Common myeloid progenitor, CD34-positive (primary cell): ENCODE measurements around the gene CRYGN.

ENCODE experiments used
- CTCF ChIA-PET: fragments of 350-600 bp; sonication (Branson Sonifier 250); formaldehyde crosslinking; loops from one replicate; lab custom pipeline; 2021; ENCODE audit warnings: antibody characterized with exemption; lab: Charles Lee
- POLR2A ChIA-PET: fragments of 350-600 bp; sonication (Branson Sonifier 250); formaldehyde crosslinking; loops from one replicate; lab custom pipeline; 2021; ENCODE audit warnings: antibody characterized with exemption; lab: Charles Lee
- DNase-seq, 3 donors: peaks; one replicate each; pipeline versions ENCODE4 v3.0.0 to v3.0.0-alpha.2; 2013
- H3K27ac ChIP-seq, 2 experiments: 1 replicate in 1 of 2; 2 replicates in 1 of 2; pipeline ENCODE4 v1.7.0; 2013; ENCODE audit warnings: inconsistent platforms in 2 of 2, low read length in 2 of 2, mild to moderate bottlenecking in 2 of 2, low read depth in 1 of 2, moderate library complexity in 1 of 2; ENCODE audit not compliant: severe bottlenecking in 2 of 2, insufficient read depth in 1 of 2, poor library complexity in 1 of 2
- H3K27me3 ChIP-seq, 5 experiments: replicated peaks in 2 of 5; 1 replicate in 3 of 5; 2 replicates in 2 of 5; pipeline versions ENCODE4 v1.6.1 to v1.7.0; 2013; ENCODE audit warnings: low read length in 4 of 5, mild to moderate bottlenecking in 2 of 5, moderate library complexity in 2 of 5, inconsistent platforms in 1 of 5; ENCODE audit not compliant: insufficient read depth in 5 of 5, control insufficient read depth in 4 of 5
- H3K36me3 ChIP-seq, 4 experiments: 1 replicate in 2 of 4; 2 replicates in 2 of 4; pipeline versions ENCODE4 v1.6.1 to v1.7.0; 2013; ENCODE audit warnings: low read length in 3 of 4, control low read depth in 1 of 4, mild to moderate bottlenecking in 1 of 4; ENCODE audit not compliant: control insufficient read depth in 4 of 4, insufficient read depth in 4 of 4
- H3K4me1 ChIP-seq, 4 experiments: 1 replicate in 3 of 4; 2 replicates in 1 of 4; pipeline versions ENCODE4 v1.6.1 to v1.7.1; 2013; ENCODE audit warnings: low read length in 3 of 4, mild to moderate bottlenecking in 3 of 4, control low read depth in 1 of 4, inconsistent platforms in 1 of 4, moderate library complexity in 1 of 4; ENCODE audit not compliant: control insufficient read depth in 4 of 4, insufficient read depth in 4 of 4; ENCODE audit errors: control extremely low read depth in 1 of 4
- H3K4me3 ChIP-seq, 7 experiments: 1 replicate in 4 of 7; 2 replicates in 3 of 7; pipeline versions ENCODE4 v1.5.1 to v1.7.0; 2013; ENCODE audit warnings: mild to moderate bottlenecking in 7 of 7, low read length in 6 of 7, moderate library complexity in 6 of 7, inconsistent platforms in 2 of 7, low read depth in 2 of 7, control low read depth in 1 of 7; ENCODE audit not compliant: insufficient read depth in 4 of 7, control insufficient read depth in 1 of 7; ENCODE audit errors: extremely low read depth in 1 of 7
- H3K9me3 ChIP-seq, 5 experiments: 1 replicate in 4 of 5; 2 replicates in 1 of 5; pipeline versions ENCODE4 v1.6.1 to v1.7.1; 2013; ENCODE audit warnings: low read length in 4 of 5, mild to moderate bottlenecking in 2 of 5, inconsistent platforms in 1 of 5, low read depth in 1 of 5, moderate library complexity in 1 of 5; ENCODE audit not compliant: control insufficient read depth in 4 of 5, insufficient read depth in 2 of 5; ENCODE audit errors: control extremely low read depth in 1 of 5
- WGBS: methylation state at CpG from one replicate; pipeline ENCODE4 v1.1.5; 2013; ENCODE audit not compliant: insufficient coverage; 5-methylcytosine and 5-hydroxymethylcytosine counted together

The CRYGN gene

GRCh38 chr7:151383638-151384351 lies 56.1 kb downstream of the CRYGN start:
- Histone ChIP-seq H3K27me3 (peaks cover 0 to 53% (median 19%) of the 10 kb centered on the region in 5 experiments), H3K9me3 (peaks cover 0 to 4% (median 2%) of the 10 kb centered on the region in 5 experiments), H3K36me3 (peaks cover 0 to 4% (median 2%) of the 10 kb centered on the region in 4 experiments), H3K4me1 (peaks cover 0 to 21% (median 18%) of the 10 kb centered on the region in 4 experiments), H3K4me3 (no peak overlapping the region), H3K27ac (no peak overlapping the region)
- no peak for DNase-seq
- 86% methylated on average over 15 of the region's 15 CpGs for WGBS
- ChIA-PET POLR2A (no interaction called here), CTCF (interaction anchor here (0.8 to 2.7 kb wide), 6 partner anchors 8 to 65 kb away, joined by 3 to 11 read pairs (median 4); no protein-coding TSS in a partner anchor)

- Histone ChIP-seq H3K36me3 (peaks cover 2 to 17% (median 10%) of the 10 kb centered on the region in 4 experiments), H3K4me1 (peaks cover 0 to 21% (median 18%) of the 10 kb centered on the region in 4 experiments), H3K27me3 (peaks cover 0 to 53% (median 16%) of the 10 kb centered on the region in 5 experiments), H3K27ac (no peak overlapping the region), H3K4me3 (peak overlapping the region in 6 of 7 experiments; percentile 1 to 63 (median 54)), H3K9me3 (peaks cover 0 to 4% (median 2%) of the 10 kb centered on the region in 5 experiments)
- ChIA-PET CTCF (no interaction called here), POLR2A (interaction anchor here (0.6 kb wide), 1 partner anchor 143 kb away, joined by 4 read pairs; no protein-coding TSS in a partner anchor)
- peak in 2 of 3 donors; percentile 69 to 73 for DNase-seq
- 18% methylated on average over 36 of the region's 37 CpGs for WGBS
Observed at GRCh38 chr7:151382079-151382885, 57.7 kb downstream of the CRYGN start.

- WGBS = 2% methylated on average over 69 of the region's 83 CpGs
- ChIA-PET POLR2A (interaction anchor here (0.6 kb wide), 1 partner anchor 142 kb away, joined by 4 read pairs; no protein-coding TSS in a partner anchor), CTCF (interaction anchor here (2.4 to 3.2 kb wide), 2 partner anchors 14 to 67 kb away, joined by 10 to 17 read pairs; no protein-coding TSS in a partner anchor)
- Histone ChIP-seq H3K27me3 (peaks cover 0 to 53% (median 16%) of the 10 kb centered on the region in 5 experiments), H3K4me3 (peak overlapping the region in 6 of 7 experiments; percentile 9 to 63 (median 54)), H3K36me3 (peaks cover 2 to 25% (median 15%) of the 10 kb centered on the region in 4 experiments), H3K27ac (no peak overlapping the region), H3K4me1 (peaks cover 0 to 21% (median 18%) of the 10 kb centered on the region in 4 experiments), H3K9me3 (peaks cover 0 to 4% (median 2%) of the 10 kb centered on the region in 5 experiments)
- DNase-seq = peak in 2 of 3 donors; percentile 21 to 49
Observed at GRCh38 chr7:151381348-151382078, 58.4 kb downstream of the CRYGN start.

GRCh38 chr7:151381098-151381347 lies 58.9 kb downstream of the CRYGN start:
- Histone ChIP-seq H3K4me1 (peaks cover 0 to 21% (median 18%) of the 10 kb centered on the region in 4 experiments), H3K27ac (no peak overlapping the region), H3K9me3 (peaks cover 0 to 4% (median 2%) of the 10 kb centered on the region in 5 experiments), H3K36me3 (peaks cover 2 to 30% (median 19%) of the 10 kb centered on the region in 4 experiments), H3K27me3 (peaks cover 0 to 53% (median 16%) of the 10 kb centered on the region in 5 experiments), H3K4me3 (peak overlapping the region in 5 of 7 experiments; percentile 26 to 63 (median 61))
- 3% methylated on average over 7 of the region's 7 CpGs for WGBS
- ChIA-PET POLR2A (no interaction called here), CTCF (interaction anchor here (2.4 to 3.2 kb wide), 2 partner anchors 13 to 68 kb away, joined by 10 to 17 read pairs; no protein-coding TSS in a partner anchor)
- peak in 2 of 3 donors; percentile 57 to 63 for DNase-seq

GRCh38 chr7:151380199-151381097 lies 59.5 kb downstream of the CRYGN start:
- ChIA-PET POLR2A (no interaction called here), CTCF (interaction anchor here (2.4 to 3.2 kb wide), 2 partner anchors 13 to 68 kb away, joined by 10 to 17 read pairs; no protein-coding TSS in a partner anchor)
- Histone ChIP-seq H3K4me1 (peaks cover 0 to 21% (median 18%) of the 10 kb centered on the region in 4 experiments), H3K27ac (no peak overlapping the region), H3K9me3 (peaks cover 0 to 4% (median 2%) of the 10 kb centered on the region in 5 experiments), H3K27me3 (peaks cover 0 to 51% (median 16%) of the 10 kb centered on the region in 5 experiments), H3K36me3 (peaks cover 3 to 35% (median 24%) of the 10 kb centered on the region in 4 experiments), H3K4me3 (peak overlapping the region in 3 of 7 experiments; percentile 61 to 63 (median 61))
- DNase-seq = no peak
- WGBS = 77% methylated on average over 30 of the region's 32 CpGs
